NCI-H2029 (cell line): ENCODE data around the gene RBM33.

Source experiments
- DNase-seq: peaks from one replicate; lab custom pipeline; 2025; lab: John Stamatoyannopoulos, UW

Gene RBM33

DNA sequence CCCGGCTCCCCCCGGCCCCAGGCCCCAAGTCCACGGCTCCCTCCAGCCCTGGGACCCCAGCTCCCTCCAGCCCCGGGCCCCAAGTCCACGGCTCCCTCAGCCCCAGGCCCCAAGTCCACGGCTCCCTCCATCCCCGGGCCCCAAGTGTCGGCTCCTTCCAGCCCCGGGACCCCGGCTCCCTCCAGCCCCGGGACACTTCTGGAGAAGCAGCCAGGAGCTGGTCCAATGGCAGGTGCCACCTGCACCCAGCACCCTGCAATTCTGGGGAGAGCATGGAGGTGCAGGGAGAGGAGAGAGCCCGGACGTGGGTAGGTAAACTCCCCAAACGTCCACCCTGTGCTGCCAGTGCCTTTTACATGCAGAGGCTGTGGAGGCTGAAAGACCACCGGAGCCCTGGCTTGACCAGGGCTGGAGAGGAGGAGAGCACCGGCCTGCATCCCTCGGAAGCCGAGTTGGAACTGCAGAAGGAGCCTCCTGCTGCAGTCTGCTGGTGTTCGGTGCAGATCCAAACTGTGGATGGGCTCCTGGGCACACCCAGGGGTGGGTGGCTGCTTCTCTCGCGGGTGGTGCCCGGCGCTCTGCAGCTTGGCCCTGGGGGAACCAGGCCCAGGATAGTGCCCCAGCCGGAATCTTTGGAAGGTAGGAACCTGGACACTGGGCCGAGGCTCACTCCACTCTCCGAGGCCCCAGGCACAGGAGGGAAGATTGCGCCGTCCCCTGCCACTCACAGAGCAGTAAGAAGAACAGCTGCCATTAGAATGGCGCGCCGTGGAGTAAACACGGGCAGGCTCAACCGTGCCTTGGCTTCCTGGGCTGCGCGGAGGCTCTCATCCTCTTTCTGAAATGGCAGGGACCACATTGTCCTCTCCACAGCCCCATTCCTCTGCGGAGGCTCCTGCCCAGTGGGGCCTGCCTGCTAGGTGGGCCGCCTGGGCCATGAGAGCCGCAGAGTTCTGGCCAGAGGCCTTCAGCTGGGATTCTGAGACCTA lies 153.1 kb downstream of the RBM33 start:
- DNase-seq = no peak

DNA sequence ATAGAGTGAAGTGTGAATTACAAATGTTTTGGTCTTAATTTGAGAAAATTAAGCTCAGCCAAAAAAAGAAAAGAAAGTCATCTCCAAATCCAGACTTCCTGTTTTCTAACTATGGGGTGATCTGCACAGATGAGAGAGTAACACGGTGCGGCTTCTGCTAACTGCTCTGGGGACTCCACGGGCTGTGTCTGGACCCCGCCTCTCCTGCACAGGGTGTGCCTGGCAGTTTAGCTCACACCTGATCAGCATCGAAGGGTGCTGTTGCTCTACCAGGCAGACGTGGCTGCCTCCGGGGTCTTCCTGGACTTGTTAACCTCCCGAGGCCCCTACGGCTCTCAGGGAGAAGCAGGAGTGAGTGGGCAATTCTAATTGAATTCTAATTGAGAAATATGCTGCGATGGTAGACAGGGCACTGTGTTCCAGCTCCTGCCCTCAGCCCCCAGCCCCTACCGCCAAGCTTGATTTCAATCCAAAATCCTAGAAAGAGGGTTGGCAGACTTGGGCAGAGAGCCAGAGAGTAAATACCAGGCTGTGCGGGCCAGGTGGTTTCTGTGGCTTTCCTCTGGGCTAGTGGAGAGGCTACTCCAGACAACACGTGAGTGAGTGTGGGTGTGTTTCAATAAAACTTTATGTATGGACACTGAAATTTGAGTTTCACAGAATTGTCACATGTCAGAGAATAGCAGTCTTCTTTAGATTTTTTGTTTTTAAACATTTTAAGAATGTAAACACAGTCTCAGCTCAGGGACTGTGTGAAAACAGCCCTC lies 154.4 kb downstream of the RBM33 start:
- DNase-seq = peak; percentile 47

DNA sequence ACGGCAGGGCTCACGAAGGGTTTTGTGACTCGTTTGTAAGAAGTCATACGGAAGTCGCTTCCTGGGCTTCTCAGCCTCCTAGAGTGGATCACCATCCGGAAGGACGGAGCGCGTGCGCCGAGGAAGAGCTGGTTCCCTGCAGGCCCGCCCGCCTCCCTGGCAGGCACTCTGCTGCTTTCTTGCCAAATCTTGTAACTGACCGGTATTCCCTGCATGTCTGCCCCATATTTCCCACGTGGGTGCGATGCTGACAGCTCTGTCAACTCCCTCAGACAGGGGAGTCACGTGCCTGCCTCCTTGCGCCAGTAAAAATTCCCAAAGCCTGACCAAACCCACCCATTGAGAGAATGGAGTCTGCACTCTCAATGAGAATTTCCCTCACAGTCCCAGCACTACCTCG lies 155.1 kb downstream of the RBM33 start:
- DNase-seq = peak; percentile 24

DNA sequence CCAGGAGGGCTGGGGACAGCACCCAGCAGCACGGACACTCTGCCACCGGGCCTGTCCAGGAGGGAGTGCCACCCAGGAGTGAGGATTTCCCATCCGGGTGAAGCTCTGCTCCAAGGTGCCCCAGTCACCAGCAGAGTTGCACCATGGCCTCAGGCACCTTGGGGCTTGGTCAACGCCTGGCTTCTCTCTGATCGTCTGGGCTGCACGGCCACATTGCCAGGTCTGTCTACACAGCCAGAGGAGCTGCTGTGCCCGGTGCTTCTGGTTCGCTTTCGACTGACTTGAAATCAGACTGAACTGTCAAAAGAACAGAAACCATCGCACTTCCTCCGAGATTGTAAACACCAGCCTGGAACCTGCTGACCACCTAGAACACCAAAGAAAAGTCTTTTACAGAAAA lies 155.8 kb downstream of the RBM33 start:
- DNase-seq = no peak

DNA sequence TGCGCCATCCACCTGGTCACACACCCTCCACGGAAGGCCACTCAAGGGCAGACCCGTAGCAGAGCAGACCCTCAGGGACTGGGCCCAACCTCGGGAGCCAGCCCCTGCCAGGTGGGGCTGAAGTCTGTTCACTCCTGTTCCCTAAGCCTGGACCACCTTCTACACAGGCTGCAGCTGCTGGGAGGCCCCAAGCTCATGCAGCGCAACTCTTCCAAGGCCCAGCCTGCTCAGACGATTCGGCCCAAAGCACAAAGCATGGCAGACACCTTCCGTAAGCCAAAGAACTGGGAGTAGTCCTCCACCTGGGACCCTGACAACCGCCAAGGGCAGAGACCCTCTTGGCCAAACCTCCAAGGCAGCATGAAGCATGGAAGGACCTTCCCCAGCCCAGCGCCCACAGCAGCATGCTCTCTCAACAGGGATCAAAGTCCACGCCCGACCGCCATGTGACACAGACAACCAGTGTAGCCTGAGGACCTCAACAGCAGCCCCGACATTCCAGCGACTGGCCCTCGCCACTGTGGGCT lies 156.3 kb downstream of the RBM33 start:
- DNase-seq = no peak

DNA sequence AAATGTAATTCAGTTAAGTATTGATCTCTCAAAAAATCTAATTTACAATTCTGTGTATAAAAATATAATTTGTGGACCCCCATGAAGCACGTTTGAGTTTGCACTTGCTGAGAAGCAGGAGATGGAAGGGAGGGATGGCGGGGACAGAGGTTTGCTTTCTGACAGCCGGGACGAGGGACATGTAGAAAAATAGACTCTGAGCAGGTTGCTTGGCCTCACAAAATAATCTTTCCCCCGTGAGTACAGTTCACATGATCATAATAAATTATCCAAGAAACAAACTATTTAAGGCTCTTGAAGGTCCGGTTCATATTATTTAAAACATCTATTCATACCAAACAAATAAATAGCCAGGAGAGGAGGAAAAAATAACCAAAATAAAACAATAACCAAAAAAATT lies 157.8 kb downstream of the RBM33 start:
- no peak for DNase-seq

DNA sequence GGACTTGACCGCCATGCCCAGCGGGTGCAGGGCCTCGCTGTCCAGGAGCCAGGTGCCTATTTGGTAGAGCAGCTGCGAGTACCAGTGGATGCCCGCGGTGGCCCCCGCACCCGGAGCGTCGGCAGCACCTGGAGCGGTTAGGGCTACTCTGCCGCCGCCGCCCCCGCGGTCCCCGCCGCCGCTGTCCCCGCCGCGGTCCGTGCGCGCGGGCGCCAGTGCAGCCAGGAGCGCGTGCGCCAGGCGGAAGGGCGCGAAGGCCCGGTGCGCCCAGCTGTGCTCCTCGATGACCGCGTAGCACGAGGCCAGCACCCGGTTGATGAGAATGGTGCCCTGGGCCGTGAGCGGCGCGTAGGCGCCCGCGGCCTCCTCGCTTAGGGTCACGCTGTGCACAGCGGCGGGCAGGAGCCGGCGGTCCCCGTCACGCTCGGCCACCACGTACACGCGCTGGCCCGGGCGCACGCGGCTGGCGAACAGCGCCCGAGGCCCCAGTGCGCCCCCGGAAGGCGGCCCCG lies 158.5 kb downstream of the RBM33 start:
- no peak for DNase-seq

DNA sequence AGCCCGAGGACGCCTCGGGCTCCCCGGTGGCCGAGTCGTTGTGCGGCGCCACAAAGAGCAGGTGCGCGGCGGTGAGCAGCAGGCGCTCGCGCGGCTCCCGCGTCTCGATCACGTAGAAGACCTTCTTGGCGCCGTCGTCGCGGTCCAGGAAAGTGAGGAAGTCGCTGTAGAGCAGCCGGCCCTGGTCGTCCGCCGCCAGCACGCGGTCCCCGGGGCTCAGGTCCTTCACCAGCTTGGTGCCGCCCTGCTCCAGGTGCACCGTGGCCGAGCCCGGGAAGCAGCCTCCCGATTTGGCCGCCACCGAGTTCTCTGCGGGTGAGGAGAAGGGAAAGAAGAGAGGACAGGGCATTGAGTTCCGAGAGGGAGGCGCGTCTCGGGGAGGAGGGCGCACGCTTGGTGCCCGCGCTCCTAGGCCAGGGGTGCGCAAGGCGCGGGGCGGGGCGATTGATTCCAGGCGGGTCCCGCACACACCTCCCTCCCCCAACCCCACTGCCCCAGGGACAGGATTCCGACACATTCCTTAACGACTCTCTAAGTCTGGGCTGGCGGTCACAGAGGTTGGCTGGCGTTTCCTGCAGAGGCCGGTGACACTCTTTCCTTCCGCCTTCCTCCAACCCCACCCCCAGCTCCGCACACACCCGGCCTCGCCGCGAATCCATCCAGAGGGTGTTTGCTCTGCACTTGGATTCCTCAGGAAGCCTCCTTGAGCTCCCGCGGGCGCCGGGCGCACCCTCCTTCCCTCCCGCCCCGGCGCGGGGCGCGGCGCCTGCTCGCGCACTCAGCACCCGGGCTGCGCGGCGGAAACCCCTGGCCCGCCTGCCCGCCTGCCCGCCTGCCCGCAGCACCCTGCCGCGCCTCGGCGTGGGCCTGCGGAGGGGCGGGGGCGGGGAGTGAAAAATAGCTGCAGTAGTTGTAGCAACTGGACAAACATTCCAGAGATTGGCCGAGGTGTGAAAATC lies 159.2 kb downstream of the RBM33 start:
- peak; percentile 51 for DNase-seq

DNA sequence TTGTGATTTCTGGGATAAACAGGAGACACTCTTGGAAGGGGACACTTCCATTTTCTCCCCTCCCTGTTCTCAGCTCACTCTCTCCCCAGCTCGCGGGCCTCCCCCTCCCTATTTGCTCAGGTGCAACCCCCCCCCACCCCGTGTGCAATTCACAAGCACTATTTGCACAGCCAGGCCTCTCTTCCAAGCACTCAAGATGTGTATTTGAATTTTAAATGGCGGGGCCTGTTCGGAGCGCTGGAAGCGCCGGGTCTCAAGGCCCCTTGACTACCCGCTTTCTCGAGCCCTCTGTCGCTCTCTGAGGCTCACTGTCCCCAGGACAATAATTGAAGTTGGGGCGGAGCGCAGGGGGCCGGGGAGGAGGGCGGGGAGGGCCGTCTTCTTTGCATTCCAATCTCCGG lies 160.0 kb downstream of the RBM33 start:
- peak; percentile 16 for DNase-seq

DNA sequence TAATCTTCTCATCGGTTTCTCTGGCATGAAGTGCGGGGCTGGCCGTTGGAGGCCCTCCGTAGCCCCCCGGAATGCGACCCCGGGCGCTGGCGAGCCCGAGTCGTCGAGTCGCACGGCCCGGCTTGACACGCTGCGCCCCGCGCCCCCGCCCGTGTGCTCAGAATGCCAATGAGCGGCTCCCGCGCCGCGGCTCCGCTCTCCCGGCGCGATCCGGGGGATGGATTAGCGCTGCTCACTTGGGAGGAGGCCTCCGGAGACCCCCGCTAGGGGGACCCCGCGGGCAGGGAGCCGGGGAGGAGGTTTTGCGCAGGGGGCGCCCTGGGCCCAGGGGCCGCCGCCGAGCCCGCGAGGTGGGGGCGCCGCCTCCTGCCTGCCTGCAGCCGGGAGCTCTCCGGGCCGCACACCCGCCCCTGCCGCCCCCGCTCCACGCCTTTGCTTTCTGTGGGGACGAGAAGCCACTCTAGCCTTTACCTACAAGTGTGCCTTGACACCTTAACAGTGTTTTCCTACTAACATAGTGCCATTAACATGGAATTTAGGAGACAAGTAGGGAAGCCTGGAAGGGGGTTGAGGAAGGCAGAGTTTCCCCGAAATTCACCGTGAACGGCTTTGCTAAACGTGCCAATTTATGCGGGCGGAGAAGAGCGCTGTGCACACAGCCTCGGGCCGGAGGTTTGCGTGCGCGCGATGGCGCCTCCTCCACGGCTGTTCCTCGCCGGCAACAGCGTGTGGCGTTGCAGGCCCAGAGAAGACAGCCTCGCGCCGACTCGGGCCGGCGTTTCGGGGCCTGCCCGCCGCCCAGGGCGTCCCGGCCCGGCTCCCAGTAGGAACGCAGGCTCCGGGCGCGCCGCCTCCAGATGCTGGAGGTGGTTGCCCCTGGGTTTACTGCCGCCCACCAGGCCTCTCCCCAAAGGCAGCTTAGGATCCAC lies 160.7 kb downstream of the RBM33 start:
- DNase-seq = peak; percentile 36

DNA sequence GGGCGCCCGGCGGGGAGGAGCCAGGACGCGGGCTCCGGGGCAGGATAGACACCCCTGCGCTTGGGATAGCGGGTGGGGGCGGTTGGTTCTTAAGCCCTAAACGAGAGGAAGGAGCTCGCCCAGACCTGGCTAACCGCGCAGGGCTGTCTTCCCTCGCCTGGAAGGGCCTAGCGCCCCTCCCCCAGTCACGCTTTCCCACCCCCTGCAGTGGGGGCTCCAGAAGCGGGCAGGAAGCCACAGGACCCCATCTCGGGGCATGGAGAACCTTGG lies 161.3 kb downstream of the RBM33 start:
- no peak for DNase-seq

DNA sequence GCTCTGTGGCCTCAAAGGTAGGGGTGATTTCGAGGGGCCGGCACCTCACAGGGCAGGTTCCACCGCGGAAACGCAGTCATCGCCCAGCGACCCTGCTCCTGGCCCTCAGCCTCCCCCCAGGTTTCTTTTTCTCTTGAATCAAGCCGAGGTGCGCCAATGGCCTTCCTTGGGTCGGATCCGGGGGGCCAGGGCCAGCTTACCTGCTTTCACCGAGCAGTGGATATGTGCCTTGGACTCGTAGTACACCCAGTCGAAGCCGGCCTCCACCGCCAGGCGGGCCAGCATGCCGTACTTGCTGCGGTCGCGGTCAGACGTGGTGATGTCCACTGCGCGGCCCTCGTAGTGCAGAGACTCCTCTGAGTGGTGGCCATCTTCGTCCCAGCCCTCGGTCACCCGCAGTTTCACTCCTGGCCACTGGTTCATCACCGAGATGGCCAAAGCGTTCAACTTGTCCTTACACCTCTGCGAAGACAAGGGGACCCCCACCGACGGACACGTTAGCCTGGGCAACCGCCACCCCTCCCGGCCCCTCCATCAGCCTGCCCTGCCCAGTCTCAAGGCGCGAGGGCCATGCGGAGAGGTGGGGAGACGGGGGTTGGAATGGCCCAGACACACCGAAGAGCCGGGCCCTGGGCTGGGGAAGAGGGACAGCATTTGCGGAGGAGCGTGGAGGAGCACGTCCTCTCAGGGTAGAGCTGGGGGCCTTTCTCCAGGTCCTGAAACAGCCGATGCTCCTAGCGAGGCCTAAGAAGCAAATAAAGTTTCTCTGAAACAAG lies 161.8 kb downstream of the RBM33 start:
- DNase-seq = no peak

DNA sequence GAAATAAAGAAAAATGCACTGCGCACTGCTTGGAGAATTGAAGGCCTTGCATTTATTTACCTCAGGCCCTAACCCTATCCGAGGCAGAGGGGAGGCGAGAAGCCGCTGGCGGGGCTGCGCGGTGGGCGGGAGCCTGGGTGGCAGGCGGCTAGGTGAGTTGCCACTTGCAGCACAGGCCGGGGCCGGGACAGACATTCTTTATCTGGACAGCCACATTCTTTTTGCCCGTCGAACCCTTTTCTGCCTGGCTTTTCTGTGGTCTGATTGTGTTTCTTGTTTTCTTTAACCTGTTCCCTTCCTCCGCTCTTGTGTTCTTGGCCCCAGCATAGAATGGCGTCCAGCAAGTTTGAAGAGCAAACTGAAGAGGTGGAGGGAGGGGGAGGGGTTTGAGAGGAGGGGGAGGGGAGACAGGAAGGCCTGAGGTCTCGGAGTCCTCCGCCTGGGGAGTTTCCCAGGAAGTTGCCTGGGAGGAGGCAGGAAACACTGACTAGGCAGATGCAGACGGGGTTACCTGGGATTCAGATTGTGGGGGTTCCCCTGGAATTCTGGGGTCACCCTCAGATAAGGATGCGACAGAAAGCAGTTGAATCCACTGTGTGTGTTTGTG lies 162.7 kb downstream of the RBM33 start:
- DNase-seq = no peak

DNA sequence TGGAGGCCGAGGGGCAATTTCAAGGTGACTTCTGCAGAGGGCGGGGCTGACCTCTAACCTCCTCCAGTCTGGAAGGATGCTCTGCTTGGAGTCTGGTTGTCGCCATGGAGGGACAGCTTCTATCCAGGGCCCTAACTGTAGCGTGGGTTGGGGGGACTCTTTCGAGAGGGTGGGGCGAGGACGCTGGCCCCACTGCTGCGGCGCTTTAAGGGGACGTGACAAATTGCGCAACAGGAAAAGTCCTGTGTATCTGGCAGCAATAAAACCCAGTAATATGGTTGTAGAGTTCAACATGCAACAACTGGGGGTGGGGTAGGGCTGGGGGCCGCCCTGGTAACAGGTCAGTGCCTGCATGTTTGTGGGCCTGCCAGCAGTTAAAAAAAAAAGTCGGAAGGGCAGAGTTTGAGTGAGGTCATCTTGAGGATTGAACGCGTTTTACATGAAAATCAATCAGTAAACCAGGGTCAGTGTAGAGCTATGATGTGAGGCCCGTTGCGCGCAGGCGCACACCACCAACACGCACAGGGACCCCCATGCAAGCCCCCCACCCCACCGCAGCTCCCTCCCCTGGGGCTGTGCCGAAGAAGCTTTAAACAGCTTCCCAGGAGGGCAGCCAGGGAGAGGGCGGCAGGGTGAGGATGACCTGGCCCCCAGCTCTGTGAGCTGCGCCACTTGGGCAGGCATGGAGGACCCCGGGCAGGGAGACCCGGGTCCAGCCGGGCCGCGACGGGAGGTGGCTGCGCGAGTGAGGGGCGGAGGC lies 163.5 kb downstream of the RBM33 start:
- DNase-seq = no peak

DNA sequence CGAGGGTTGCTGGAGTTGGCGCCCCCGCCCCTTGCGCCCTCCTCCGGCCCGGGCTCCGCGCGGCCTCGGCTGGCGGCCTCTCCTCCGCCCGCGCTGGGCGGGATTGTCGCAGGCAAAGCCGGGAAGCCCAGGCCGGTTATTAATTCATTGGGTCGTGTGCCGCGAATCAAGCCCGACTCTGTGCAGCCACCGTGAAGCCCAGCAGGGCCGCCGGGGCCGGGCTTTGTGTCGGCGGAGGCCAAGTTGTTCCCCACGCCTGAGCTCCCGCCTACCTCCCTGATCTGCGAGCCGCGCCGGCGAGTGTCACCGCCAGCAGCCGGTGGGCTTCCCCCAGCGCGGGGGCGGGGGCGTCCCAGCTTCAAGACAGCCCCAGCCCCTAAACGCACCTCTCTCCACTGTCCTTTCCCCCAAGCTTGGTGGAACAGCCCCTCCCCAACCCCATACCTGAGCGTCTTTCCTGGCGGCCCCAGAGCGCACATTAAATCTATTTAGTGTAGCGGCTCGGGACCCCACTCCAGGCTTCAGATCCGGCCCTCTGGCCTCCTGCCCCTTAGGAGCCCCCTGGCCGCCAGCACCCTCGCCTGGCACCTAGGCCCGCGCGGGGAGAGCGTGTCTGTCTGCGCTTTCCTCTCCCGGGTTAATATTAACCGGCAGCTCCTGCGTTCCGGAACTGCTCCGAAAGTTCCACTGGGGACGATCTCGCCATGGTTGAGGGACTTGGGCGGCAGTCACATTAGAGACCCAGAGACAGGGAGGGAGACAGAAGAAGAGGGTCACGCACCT lies 164.3 kb downstream of the RBM33 start:
- no peak for DNase-seq

DNA sequence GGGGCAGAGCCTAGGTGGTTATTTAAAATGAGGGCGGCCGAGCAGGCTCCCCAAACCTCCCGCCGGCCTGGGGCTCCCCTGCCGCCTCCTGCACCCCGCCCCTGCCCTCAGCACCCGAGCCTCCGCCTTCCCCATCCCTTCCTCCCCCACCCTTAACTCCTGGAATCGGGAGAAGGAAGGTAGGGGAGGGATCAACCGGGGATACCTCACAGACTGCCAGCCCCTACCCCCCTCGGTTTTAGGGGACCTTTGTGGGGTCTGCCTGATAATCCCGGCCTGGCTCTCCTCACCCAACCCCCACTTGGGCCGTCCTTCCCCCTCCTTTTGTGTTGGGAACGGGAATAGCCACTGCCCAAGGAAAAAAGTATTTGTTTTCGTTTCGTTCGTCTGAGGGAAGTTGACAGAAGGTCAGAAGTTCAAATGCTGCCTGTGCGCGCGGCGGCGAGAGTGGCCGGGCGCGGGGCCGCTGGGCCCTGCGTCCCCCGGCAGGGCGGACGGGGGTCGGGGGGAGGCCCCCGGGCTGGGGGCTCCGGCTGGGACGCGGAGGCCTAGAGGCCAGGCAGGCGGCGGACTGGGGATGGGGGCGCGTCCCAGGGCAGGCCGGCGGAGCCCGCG lies 165.0 kb downstream of the RBM33 start:
- no peak for DNase-seq
